IPS DF 6.9 (cell line): ENCODE data around the gene MAPRE2.

Experiments
- DNase-seq: peaks from one replicate; pipeline ENCODE4 v3.0.0-alpha.2; 2013; ENCODE audit warnings: low read depth, low spot score
- H3K27ac ChIP-seq: one replicate; pipeline ENCODE4 v1.5.1; 2013; ENCODE audit warnings: low read length, control low read depth
- H3K27me3 ChIP-seq: 2 replicates; pipeline ENCODE4 v1.6.1; 2013; ENCODE audit warnings: mild to moderate bottlenecking, low read length; ENCODE audit not compliant: control insufficient read depth, insufficient read depth
- H3K36me3 ChIP-seq: 2 replicates; pipeline ENCODE4 v1.6.1; 2013; ENCODE audit warnings: low read length; ENCODE audit not compliant: control insufficient read depth, insufficient read depth
- H3K4me1 ChIP-seq: 2 replicates; pipeline ENCODE4 v1.6.1; 2013; ENCODE audit warnings: low read length; ENCODE audit not compliant: control insufficient read depth, insufficient read depth
- H3K4me3 ChIP-seq: 2 replicates; pipeline ENCODE4 v1.5.1; 2013; ENCODE audit warnings: mild to moderate bottlenecking, low read length
- H3K9me3 ChIP-seq: 2 replicates; pipeline ENCODE4 v1.6.1; 2013; ENCODE audit warnings: low read length, inconsistent platforms; ENCODE audit not compliant: control insufficient read depth, insufficient read depth
- WGBS: extraction: QIAGEN DNeasy Blood & Tissue Kit; methylation state at CpG from one replicate; pipeline ENCODE4 v1.1.7; 2013; ENCODE audit warnings: mixed read lengths, missing lambda C conversion rate; ENCODE audit not compliant: insufficient read length, insufficient coverage; 5-methylcytosine and 5-hydroxymethylcytosine counted together

Gene MAPRE2

GRCh38 chr18:35121038-35121437 is 79.8 kb downstream of the MAPRE2 start:
- H3K4me1 ChIP-seq: peaks cover 2% of the 10 kb centered on the region; the same call in 1 of the 2 replicates
- no CpG with 5 or more reads among the region's 3 CpGs for WGBS
- H3K27me3 ChIP-seq: no peaks in the 10 kb centered on the region

GRCh38 chr18:35121531-35121930 is 80.3 kb downstream of the MAPRE2 start:
- peaks cover 2% of the 10 kb centered on the region; the same call in 1 of the 2 replicates for H3K4me1 ChIP-seq
- H3K36me3 ChIP-seq: no peaks in the 10 kb centered on the region
- H3K4me3 ChIP-seq: no peak overlapping the region
- WGBS: no CpG with 5 or more reads among the region's 1 CpG
- no peak overlapping the region for H3K27ac ChIP-seq
- DNase-seq: no peak
- no peaks in the 10 kb centered on the region for H3K27me3 ChIP-seq
- H3K9me3 ChIP-seq: no peaks in the 10 kb centered on the region

More at GRCh38 chr18:35121038-35121437, 79.8 kb downstream of the MAPRE2 start:
- Histone ChIP-seq H3K4me3 (no peak overlapping the region), H3K9me3 (no peaks in the 10 kb centered on the region), H3K36me3 (no peaks in the 10 kb centered on the region), H3K27ac (no peak overlapping the region)
- no peak for DNase-seq

- WGBS: no CpG with 5 or more reads among the region's 15 CpGs
- no peak for DNase-seq
- H3K27ac ChIP-seq: no peak overlapping the region
- H3K9me3 ChIP-seq: no peaks in the 10 kb centered on the region
- H3K4me3 ChIP-seq: no peak overlapping the region
- peaks cover 2% of the 10 kb centered on the region; the same call in 1 of the 2 replicates for H3K4me1 ChIP-seq
- H3K36me3 ChIP-seq: no peaks in the 10 kb centered on the region
- no peaks in the 10 kb centered on the region for H3K27me3 ChIP-seq
Measured at GRCh38 chr18:35122586-35123224, 81.5 kb downstream of the MAPRE2 start.

GRCh38 chr18:35123811-35124210 is 82.6 kb downstream of the MAPRE2 start:
- H3K27me3 ChIP-seq: no peaks in the 10 kb centered on the region
- peaks cover 2% of the 10 kb centered on the region; the same call in 1 of the 2 replicates for H3K4me1 ChIP-seq
- H3K36me3 ChIP-seq: no peaks in the 10 kb centered on the region
- no peak for DNase-seq
- H3K27ac ChIP-seq: no peak overlapping the region
- H3K4me3 ChIP-seq: no peak overlapping the region
- no peaks in the 10 kb centered on the region for H3K9me3 ChIP-seq

- DNase-seq: no peak
- Histone ChIP-seq H3K4me3 (no peak overlapping the region), H3K9me3 (no peaks in the 10 kb centered on the region), H3K27me3 (no peaks in the 10 kb centered on the region), H3K4me1 (peaks cover 2% of the 10 kb centered on the region; the same call in 1 of the 2 replicates), H3K27ac (no peak overlapping the region), H3K36me3 (no peaks in the 10 kb centered on the region)
- WGBS: no CpG with 5 or more reads among the region's 4 CpGs
Measured at GRCh38 chr18:35127201-35127600, 86.0 kb downstream of the MAPRE2 start.

GRCh38 chr18:35128675-35129074 is 87.5 kb downstream of the MAPRE2 start:
- no peak overlapping the region for H3K4me3 ChIP-seq
- H3K9me3 ChIP-seq: no peaks in the 10 kb centered on the region
- no CpG with 5 or more reads among the region's 7 CpGs for WGBS
- no peak for DNase-seq
- no peak overlapping the region for H3K27ac ChIP-seq
- H3K4me1 ChIP-seq: no peaks in the 10 kb centered on the region
- no peaks in the 10 kb centered on the region for H3K36me3 ChIP-seq
- no peaks in the 10 kb centered on the region for H3K27me3 ChIP-seq

- H3K4me3 ChIP-seq: no peak overlapping the region
- no peak overlapping the region for H3K27ac ChIP-seq
- no peak for DNase-seq
- no peaks in the 10 kb centered on the region for H3K4me1 ChIP-seq
- H3K27me3 ChIP-seq: no peaks in the 10 kb centered on the region
- H3K9me3 ChIP-seq: no peaks in the 10 kb centered on the region
- H3K36me3 ChIP-seq: no peaks in the 10 kb centered on the region
Measured at GRCh38 chr18:35130236-35130635, 89.0 kb downstream of the MAPRE2 start.

GRCh38 chr18:35131387-35132020 is 90.3 kb downstream of the MAPRE2 start:
- H3K9me3 ChIP-seq: no peaks in the 10 kb centered on the region
- H3K4me3 ChIP-seq: no peak overlapping the region
- no peak overlapping the region for H3K27ac ChIP-seq
- WGBS: no CpG with 5 or more reads among the region's 8 CpGs
- H3K27me3 ChIP-seq: no peaks in the 10 kb centered on the region
- H3K36me3 ChIP-seq: no peaks in the 10 kb centered on the region
- no peak for DNase-seq
- H3K4me1 ChIP-seq: no peaks in the 10 kb centered on the region

- no CpG with 5 or more reads among the region's 10 CpGs for WGBS
- no peak for DNase-seq
- no peaks in the 10 kb centered on the region for H3K4me1 ChIP-seq
- no peak overlapping the region for H3K27ac ChIP-seq
- no peak overlapping the region for H3K4me3 ChIP-seq
- H3K9me3 ChIP-seq: no peaks in the 10 kb centered on the region
- no peaks in the 10 kb centered on the region for H3K27me3 ChIP-seq
- H3K36me3 ChIP-seq: no peaks in the 10 kb centered on the region
Measured at GRCh38 chr18:35132021-35132902, 91.0 kb downstream of the MAPRE2 start.

GRCh38 chr18:35134190-35134730 is 93.0 kb downstream of the MAPRE2 start:
- WGBS: no CpG with 5 or more reads among the region's 6 CpGs
- no peak overlapping the region for H3K4me3 ChIP-seq
- no peak overlapping the region for H3K27ac ChIP-seq
- no peaks in the 10 kb centered on the region for H3K9me3 ChIP-seq
- DNase-seq: no peak
- no peaks in the 10 kb centered on the region for H3K36me3 ChIP-seq
- no peaks in the 10 kb centered on the region for H3K27me3 ChIP-seq
- H3K4me1 ChIP-seq: no peaks in the 10 kb centered on the region
